SK-N-MC (cell line): Measurements from ENCODE around the gene IRF4.

ENCODE experiments used
- EZH2 ChIP-seq: fragments of 200-600 bp; sonication (generic); IDR thresholded peaks from one replicate; pipeline ENCODE4 v1.6.1; 2017; ENCODE audit warnings: antibody characterized with exemption
- FOXP2 ChIP-seq: optimal IDR thresholded peaks from 2 replicates; pipeline ENCODE3; 2011; ENCODE audit warnings: mild to moderate bottlenecking, moderate library complexity; ENCODE audit not compliant: insufficient read depth; ENCODE audit errors: extremely low read length, control extremely low read depth
- POLR2AphosphoS5 ChIP-seq: IDR thresholded peaks from 2 replicates; pipeline ENCODE4 v1.6.1; 2012; ENCODE audit warnings: mild to moderate bottlenecking, low read depth, low read length, borderline replicate concordance

- no peak for TF ChIP-seq EZH2
- TF ChIP-seq POLR2AphosphoS5 = no peak
- TF ChIP-seq FOXP2 = no peak
Observed at GRCh38 chr6:443621-444159, 52.1 kb downstream of the IRF4 start.
